ENCODE data around the gene KCNK7.

KCNK7 gene

GRCh38 chr11:65585396-65586246 lies 10.0 kb downstream of the KCNK7 start:
- DNase-seq = peak in 1 of 2 experiments; percentile 18

- no peak for DNase-seq
These were observed 10.9 kb downstream of the KCNK7 start for GRCh38 chr11:65584723-65585171.

GRCh38 chr11:65584106-65584505 lies 11.5 kb downstream of the KCNK7 start:
- no peak for DNase-seq

GRCh38 chr11:65583589-65583988 lies 12.0 kb downstream of the KCNK7 start:
- DNase-seq = no peak

GRCh38 chr11:65581928-65582327 lies 13.7 kb downstream of the KCNK7 start:
- no peak for DNase-seq

- no peak for DNase-seq
These were observed 14.8 kb downstream of the KCNK7 start for GRCh38 chr11:65580756-65581155.

GRCh38 chr11:65580031-65580692 lies 15.4 kb downstream of the KCNK7 start:
- no peak for DNase-seq

- no peak for DNase-seq
These were observed 16.3 kb downstream of the KCNK7 start for GRCh38 chr11:65579291-65579690.

- no peak for DNase-seq
These were observed 16.9 kb downstream of the KCNK7 start for GRCh38 chr11:65578667-65579066.

GRCh38 chr11:65578134-65578533 lies 17.5 kb downstream of the KCNK7 start:
- no peak for DNase-seq

GRCh38 chr11:65577756-65578109 lies 17.9 kb downstream of the KCNK7 start:
- DNase-seq = no peak

- no peak for DNase-seq
These were observed 18.5 kb downstream of the KCNK7 start for GRCh38 chr11:65576867-65577755.

- no peak for DNase-seq
These were observed 19.3 kb downstream of the KCNK7 start for GRCh38 chr11:65576232-65576866.

- DNase-seq = no peak
These were observed 19.9 kb downstream of the KCNK7 start, which contains the start of gene EHBP1L1 for GRCh38 chr11:65575568-65576231. EHBP1L1 (plus strand) TSS chr11:65576053; CDS start chr11:65576303, 250 bp downstream.

- DNase-seq = no peak
These were observed 20.6 kb downstream of the KCNK7 start for GRCh38 chr11:65574811-65575567.

GRCh38 chr11:65574109-65574810 lies 21.3 kb downstream of the KCNK7 start:
- peak; percentile 10 to 33 for DNase-seq

- DNase-seq = no peak
These were observed 22.1 kb downstream of the KCNK7 start for GRCh38 chr11:65573391-65574079.

- DNase-seq = no peak
These were observed 23.1 kb downstream of the KCNK7 start, which contains the start of gene FAM89B for GRCh38 chr11:65572356-65573051. FAM89B (plus strand) TSS chr11:65572538; CDS start chr11:65572670, 132 bp downstream.

- DNase-seq = peak in 1 of 2 experiments; percentile 14
These were observed 23.7 kb downstream of the KCNK7 start for GRCh38 chr11:65571940-65572339.
